GM12878 (cell line): ENCODE measurements around the gene TPI1. TPM values are rescaled to one million over a fixed set of nuclear protein-coding genes. Genes with fewer than 3 reads are reported as not detected.
A peak's percentile ranks its signal among the peaks of the same experiment; 100 is the strongest.

Source experiments
- CREB1 ChIP-seq: IDR thresholded peaks from 2 replicates; pipeline ENCODE4 v1.6.1; 2012; ENCODE audit warnings: low read depth, mild to moderate bottlenecking, inconsistent platforms
- CUX1 ChIP-seq: IDR thresholded peaks from 2 replicates; pipeline ENCODE4 v1.6.1; 2012; ENCODE audit warnings: improper control_type of control experiment, low read depth, low read length; ENCODE audit not compliant: insufficient replicate concordance
- E2F4 ChIP-seq: IDR thresholded peaks from 2 replicates; pipeline ENCODE4 v1.6.1; 2012; ENCODE audit warnings: low read depth, low read length, improper control_type of control experiment
- HDAC6 ChIP-seq: fragments of 200-600 bp; sonication (generic); IDR thresholded peaks from one replicate; pipeline ENCODE4 v1.8.0; 2017; ENCODE audit warnings: antibody characterized with exemption; ENCODE audit not compliant: unreplicated experiment
- KAT2A ChIP-seq: conservative IDR thresholded peaks from 2 replicates; pipeline ENCODE4 v1.6.1; 2011; ENCODE audit warnings: low read depth, low read length; ENCODE audit not compliant: control insufficient read depth
- KDM1A ChIP-seq: fragments of 200-600 bp; sonication (generic); IDR thresholded peaks from 2 replicates; pipeline ENCODE4 v1.6.1; 2016; ENCODE audit warnings: borderline replicate concordance
- PAX5 ChIP-seq: IDR thresholded peaks from 2 replicates; pipeline ENCODE4 v1.6.1; 2011; ENCODE audit warnings: low read depth, low read length, borderline replicate concordance
- PBX3 ChIP-seq: IDR thresholded peaks from 2 replicates; pipeline ENCODE4 v1.6.1; 2011; ENCODE audit warnings: mild to moderate bottlenecking, low read depth, low read length, moderate library complexity; ENCODE audit not compliant: insufficient replicate concordance
- PML ChIP-seq: IDR thresholded peaks from 2 replicates; pipeline ENCODE4 v1.6.1; 2012; ENCODE audit warnings: low read length, inconsistent platforms
- RUNX3 ChIP-seq: IDR thresholded peaks from 2 replicates; pipeline ENCODE4 v1.6.1; 2012; ENCODE audit warnings: low read length, inconsistent platforms
- SIN3A ChIP-seq: IDR thresholded peaks from 2 replicates; pipeline ENCODE4 v1.6.1; 2012; ENCODE audit warnings: low read depth, low read length, improper control_type of control experiment
- TCF12 ChIP-seq: IDR thresholded peaks from 2 replicates; pipeline ENCODE4 v1.6.1; 2011; ENCODE audit warnings: low read depth, mild to moderate bottlenecking, low read length
- TCF3 ChIP-seq: IDR thresholded peaks from 2 replicates; pipeline ENCODE4 v1.6.1; 2012; ENCODE audit warnings: low read depth, mild to moderate bottlenecking, low read length, borderline replicate concordance; ENCODE audit not compliant: insufficient read depth
- ZBED1 ChIP-seq: IDR thresholded peaks from 2 replicates; pipeline ENCODE4 v1.6.1; 2016; ENCODE audit warnings: borderline replicate concordance
- ZNF207 ChIP-seq: fragments of 450-650 bp; IDR thresholded peaks from 2 replicates; pipeline ENCODE4 v1.6.1; 2014; ENCODE audit warnings: antibody characterized with exemption, mild to moderate bottlenecking, borderline replicate concordance
- ZNF24 ChIP-seq: fragments of 450-650 bp; IDR thresholded peaks from 2 replicates; pipeline ENCODE4 v1.6.1; 2017; ENCODE audit warnings: antibody characterized with exemption, mild to moderate bottlenecking
- polyA plus RNA-seq, 11 experiments: library from polyadenylated mRNA; depleted of rRNA in 4 of 11; unstranded in 6 of 11; stranded (reverse) in 5 of 11; fragments of >200 nt; fragmentation: Nextera tagmentation in 4 of 11; fragmentation: Illumina TruSeq in 1 of 11; extraction: Ambion mirVana in 4 of 11; extraction: Trizol in 1 of 11; gene quantifications; 1 replicate in 1 of 11; 2 replicates in 10 of 11; pipeline versions ENCODE4 v1.2.1 to v1.2.3, GENCODE V29; 2011 to 2016; ENCODE audit warnings: inconsistent platforms in 2 of 11, missing spikeins in 2 of 11, low read depth in 1 of 11
- total RNA-seq, 4 experiments: library from RNA; depleted of rRNA in 3 of 4; stranded (reverse); fragments of >200 nt in 3 of 4; fragmentation: Illumina TruSeq in 1 of 4; extraction: Trizol in 1 of 4; gene quantifications; 2 replicates each; pipeline versions ENCODE4 v1.2.1 to v1.2.3, GENCODE V29; 2013 to 2021
- TF ChIP-seq, protein P1 (sequence below): IDR thresholded peaks from 2 replicates; pipeline ENCODE4 v1.6.1; 2012; ENCODE audit warnings: low read depth, low read length, improper control_type of control experiment
- TF ChIP-seq, protein P2 (sequence below): fragments of 450-650 bp; IDR thresholded peaks from 2 replicates; pipeline ENCODE4 v1.6.1; 2017; ENCODE audit warnings: mild to moderate bottlenecking

Gene TPI1
- total and polyA plus RNA-seq, 10 of the 15 experiments (the other 5 are each of a cell fraction or from before 2014, with no cell fraction given): 916 to 7,349 (median 1,677) TPM

DNA sequence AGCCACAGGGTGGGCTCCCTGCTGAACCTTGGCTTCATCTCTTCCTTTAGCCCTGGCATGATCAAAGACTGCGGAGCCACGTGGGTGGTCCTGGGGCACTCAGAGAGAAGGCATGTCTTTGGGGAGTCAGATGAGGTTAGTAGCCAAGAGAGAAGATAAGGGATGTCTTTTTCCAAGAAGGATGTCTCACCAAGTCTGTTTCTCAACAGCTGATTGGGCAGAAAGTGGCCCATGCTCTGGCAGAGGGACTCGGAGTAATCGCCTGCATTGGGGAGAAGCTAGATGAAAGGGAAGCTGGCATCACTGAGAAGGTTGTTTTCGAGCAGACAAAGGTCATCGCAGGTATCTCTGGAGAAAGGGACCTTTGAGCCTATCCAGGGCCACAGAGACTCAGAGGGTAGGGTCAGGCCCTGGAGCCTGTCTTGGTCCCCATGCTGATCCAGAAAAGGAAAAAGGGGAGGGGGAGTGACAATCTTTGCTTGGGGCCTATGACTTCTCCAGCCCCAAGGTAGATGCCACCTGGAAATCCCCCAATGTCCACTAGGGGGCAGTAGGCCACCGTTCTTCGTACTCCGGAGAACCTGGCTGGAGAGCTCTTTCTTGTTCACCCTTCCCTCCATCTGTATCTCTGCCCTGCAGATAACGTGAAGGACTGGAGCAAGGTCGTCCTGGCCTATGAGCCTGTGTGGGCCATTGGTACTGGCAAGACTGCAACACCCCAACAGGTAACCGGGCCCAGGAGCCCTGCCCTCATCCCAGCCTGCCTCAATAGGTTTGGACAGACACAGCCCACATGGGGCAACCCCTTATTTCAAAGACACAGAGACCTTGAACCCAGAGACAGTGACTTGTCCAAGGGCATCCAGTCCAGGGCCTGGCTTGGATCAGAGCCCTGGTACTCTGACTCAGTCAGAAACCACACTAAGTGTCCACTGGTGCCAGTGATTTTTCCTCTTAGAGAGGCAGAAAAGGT is 2.0 kb downstream of the TPI1 start (continued):
- no peak for TF ChIP-seq CUX1
- no peak for TF ChIP-seq ZNF207
- TF ChIP-seq PBX3: no peak
- TF ChIP-seq E2F4: no peak
- TF ChIP-seq KAT2A: no peak
- 0 out of 2 replicates have a peak, but pooled peaks have one; percentile 25 for TF ChIP-seq TCF3
- TF ChIP-seq, protein P1, sequence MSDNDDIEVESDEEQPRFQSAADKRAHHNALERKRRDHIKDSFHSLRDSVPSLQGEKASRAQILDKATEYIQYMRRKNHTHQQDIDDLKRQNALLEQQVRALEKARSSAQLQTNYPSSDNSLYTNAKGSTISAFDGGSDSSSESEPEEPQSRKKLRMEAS: no peak
- TF ChIP-seq SIN3A: no peak
- TF ChIP-seq ZBED1: no peak
- TF ChIP-seq TCF12: 0 out of 2 replicates have a peak, but pooled peaks have one; percentile 37
- TF ChIP-seq HDAC6: no peak
- TF ChIP-seq KDM1A: no peak
- no peak for TF ChIP-seq CREB1
- no peak for TF ChIP-seq PML
- TF ChIP-seq ZNF24: no peak
- TF ChIP-seq, protein P2, sequence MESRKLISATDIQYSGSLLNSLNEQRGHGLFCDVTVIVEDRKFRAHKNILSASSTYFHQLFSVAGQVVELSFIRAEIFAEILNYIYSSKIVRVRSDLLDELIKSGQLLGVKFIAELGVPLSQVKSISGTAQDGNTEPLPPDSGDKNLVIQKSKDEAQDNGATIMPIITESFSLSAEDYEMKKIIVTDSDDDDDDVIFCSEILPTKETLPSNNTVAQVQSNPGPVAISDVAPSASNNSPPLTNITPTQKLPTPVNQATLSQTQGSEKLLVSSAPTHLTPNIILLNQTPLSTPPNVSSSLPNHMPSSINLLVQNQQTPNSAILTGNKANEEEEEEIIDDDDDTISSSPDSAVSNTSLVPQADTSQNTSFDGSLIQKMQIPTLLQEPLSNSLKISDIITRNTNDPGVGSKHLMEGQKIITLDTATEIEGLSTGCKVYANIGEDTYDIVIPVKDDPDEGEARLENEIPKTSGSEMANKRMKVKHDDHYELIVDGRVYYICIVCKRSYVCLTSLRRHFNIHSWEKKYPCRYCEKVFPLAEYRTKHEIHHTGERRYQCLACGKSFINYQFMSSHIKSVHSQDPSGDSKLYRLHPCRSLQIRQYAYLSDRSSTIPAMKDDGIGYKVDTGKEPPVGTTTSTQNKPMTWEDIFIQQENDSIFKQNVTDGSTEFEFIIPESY: no peak
- TF ChIP-seq PAX5: no peak
- no peak for TF ChIP-seq RUNX3
